GM06990 (cell line): Measurements from ENCODE around the gene ESPNL.
A peak's percentile ranks its signal among the peaks of the same experiment; 100 is the strongest.

ENCODE experiments used
- DNase-seq: peaks from one replicate; pipeline ENCODE4 v3.0.0-alpha.2; 2011; ENCODE audit not compliant: insufficient read length; ENCODE audit errors: extremely low read depth
- H3K27me3 ChIP-seq: replicated peaks from 2 replicates; pipeline ENCODE4 v1.6.0; 2011; ENCODE audit warnings: low read length; ENCODE audit not compliant: control insufficient read depth, insufficient read depth
- H3K36me3 ChIP-seq: 2 replicates; pipeline ENCODE4 v1.5.1; 2011; ENCODE audit warnings: low read length; ENCODE audit not compliant: control insufficient read depth, insufficient read depth
- H3K4me3 ChIP-seq: replicated peaks from 2 replicates; pipeline ENCODE4 v1.5.1; 2011; ENCODE audit warnings: low read depth, mild to moderate bottlenecking, control low read depth, low read length
- TF ChIP-seq, protein P1 (sequence below): IDR thresholded peaks from 2 replicates; pipeline ENCODE4 v1.5.1; 2011; ENCODE audit warnings: low read length, control low read depth, mild to moderate bottlenecking, inconsistent platforms; ENCODE audit not compliant: insufficient read depth, poor library complexity, severe bottlenecking

ESPNL gene

DNA sequence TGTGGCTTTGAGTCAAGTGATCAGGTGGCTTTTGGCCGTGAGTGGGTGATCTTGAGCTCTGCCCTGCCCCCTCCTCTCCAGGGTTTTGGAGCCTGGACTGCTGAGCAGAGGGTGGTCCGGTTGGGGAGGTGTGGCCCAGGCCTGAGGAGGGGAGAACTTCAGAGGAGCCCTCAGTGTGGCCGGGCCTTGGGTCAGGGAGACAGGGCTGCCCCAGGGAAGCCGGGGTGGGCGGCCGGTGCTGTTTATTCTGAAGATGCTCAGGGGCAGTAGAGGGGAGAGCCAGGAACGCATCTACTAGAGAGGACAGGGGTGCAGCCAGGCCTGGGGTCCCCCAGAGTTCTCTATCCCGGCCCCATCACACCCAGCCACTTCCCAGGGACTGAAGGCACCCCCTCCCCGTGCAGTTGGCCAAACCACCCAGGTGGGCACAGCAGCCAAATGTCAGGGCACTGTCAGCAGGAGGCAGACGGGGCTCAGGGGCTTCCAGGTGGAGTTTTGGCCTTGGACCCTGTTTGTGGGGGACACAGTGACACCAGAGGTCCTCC, 59.6 kb downstream of the ESPNL start:
- H3K27me3 ChIP-seq: no peaks in the 10 kb centered on the region
- TF ChIP-seq, protein P1, sequence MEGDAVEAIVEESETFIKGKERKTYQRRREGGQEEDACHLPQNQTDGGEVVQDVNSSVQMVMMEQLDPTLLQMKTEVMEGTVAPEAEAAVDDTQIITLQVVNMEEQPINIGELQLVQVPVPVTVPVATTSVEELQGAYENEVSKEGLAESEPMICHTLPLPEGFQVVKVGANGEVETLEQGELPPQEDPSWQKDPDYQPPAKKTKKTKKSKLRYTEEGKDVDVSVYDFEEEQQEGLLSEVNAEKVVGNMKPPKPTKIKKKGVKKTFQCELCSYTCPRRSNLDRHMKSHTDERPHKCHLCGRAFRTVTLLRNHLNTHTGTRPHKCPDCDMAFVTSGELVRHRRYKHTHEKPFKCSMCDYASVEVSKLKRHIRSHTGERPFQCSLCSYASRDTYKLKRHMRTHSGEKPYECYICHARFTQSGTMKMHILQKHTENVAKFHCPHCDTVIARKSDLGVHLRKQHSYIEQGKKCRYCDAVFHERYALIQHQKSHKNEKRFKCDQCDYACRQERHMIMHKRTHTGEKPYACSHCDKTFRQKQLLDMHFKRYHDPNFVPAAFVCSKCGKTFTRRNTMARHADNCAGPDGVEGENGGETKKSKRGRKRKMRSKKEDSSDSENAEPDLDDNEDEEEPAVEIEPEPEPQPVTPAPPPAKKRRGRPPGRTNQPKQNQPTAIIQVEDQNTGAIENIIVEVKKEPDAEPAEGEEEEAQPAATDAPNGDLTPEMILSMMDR: no peak
- H3K36me3 ChIP-seq: no peaks in the 10 kb centered on the region
- no peak for DNase-seq
- no peak overlapping the region for H3K4me3 ChIP-seq

DNA sequence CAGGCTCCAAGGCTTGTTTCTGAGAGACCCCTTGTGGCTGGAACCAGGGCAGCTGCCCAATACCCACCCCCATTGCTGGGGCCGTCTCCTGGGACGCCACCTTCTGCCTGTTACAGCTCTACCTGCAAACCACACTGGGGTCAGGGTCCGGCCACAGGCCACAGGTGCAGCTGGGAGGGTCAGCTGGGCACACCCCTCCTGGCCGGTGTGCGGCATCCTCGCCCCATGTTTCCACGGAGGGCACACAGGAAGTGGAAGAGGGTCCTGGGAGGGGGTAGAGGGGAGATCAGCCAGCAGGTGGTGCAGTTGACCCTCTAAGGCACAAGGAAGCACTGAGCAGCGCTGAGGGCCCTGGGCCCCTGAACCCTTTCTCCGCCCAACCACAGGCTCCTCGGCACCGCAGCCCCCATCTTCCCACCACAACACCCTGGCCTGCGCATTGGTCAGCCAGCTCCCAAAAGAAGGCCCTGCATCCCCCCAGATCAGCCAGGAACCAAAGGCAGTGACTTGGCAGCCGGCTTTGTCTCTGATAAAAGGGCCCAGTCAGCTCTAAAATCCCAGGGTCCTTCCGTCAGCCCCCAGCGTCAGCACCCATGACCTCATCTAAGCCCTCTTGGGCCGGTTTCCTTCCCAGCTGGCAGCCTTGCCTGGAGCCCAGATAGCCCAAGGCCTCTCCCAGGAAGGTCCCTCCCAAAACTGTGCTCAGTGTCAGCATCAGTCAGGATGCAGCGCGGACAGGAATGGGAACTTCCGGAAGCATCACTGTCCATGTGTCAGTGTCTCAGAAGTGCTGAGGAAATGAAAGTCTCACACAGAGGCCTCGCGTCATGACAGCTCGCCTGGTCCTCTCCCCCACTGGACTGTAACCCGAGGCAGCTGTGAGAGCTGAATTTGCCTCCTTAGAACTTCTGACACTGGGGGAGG, 60.3 kb downstream of the ESPNL start:
- TF ChIP-seq, protein P1: peak; percentile 52
- Histone ChIP-seq H3K4me3 (no peak overlapping the region), H3K27me3 (no peaks in the 10 kb centered on the region)

DNA sequence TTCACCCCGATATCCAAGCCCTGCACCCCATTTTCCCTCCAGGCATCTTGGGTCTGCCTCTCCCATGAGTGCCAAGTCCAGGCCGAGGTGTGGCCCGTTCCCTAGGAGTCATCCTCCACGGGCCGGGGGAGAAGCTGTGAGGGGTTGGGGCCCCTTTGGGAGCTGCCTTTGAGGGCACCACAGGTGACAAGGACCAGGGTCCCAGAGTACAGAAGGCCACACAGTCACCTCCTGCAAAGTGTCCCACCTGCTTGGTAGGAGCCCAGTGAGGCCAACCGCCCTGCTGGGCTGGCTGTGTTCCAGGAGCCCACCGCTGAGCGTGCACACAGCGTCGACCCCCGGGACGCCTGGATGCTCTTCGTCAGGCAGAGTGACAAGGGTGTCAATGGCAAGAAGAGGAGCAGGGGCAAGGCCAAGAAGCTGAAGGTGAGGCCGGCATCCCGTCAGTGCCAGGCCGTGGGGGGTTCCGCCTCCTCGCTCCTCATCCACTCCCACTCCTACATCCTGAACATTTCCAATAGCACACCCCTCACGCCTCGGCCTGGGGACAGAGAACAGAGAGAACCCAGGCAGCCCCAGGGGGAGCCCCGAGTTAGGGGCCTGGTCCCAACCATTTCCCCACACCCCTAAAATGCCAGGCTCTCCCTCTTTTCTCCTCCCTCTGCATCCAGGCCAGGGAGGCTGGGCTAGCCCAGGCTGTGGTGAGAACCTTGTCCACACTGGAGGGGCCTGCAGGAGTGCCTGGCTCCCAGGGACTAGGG, 61.3 kb downstream of the ESPNL start:
- no peak for DNase-seq
- H3K27me3 ChIP-seq: no peaks in the 10 kb centered on the region
- no peak overlapping the region for H3K4me3 ChIP-seq
- TF ChIP-seq, protein P1: no peak
- no peaks in the 10 kb centered on the region; the same call in none of the 2 replicates for H3K36me3 ChIP-seq

More for the DNA sequence above, 60.3 kb downstream of the ESPNL start:
- H3K36me3 ChIP-seq: no peaks in the 10 kb centered on the region; the same call in 1 of the 2 replicates
- DNase-seq: no peak

DNA sequence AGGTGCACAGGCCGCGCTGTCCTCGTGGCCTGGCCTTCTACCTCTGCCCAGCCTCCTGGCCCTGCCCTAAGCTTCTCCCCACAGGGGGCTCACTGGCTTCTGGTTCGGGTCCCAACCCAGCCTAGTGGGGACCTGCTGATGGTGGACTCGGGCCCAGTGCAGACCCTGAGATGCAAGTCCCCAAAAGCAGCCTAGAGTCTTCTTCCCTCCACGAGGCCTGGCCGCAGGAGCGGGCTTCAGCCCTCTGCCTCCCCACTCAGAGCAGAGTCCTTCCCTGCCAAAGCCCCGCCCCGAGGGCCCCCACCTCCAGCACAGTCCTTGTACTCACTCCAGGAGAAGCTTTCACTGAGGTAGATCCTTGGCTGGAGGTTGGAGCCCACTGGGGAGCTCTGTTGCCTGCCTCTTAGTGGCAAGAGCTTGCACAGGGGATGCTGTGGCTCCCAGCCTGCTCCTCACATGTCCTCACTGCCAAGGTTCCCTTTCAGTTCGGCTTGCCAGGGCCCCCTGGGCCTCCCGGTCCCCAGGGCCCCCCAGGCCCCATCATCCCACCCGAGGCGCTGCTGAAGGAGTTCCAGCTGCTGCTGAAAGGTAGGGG, 62.2 kb downstream of the ESPNL start:
- Histone ChIP-seq H3K27me3 (no peaks in the 10 kb centered on the region), H3K4me3 (no peak overlapping the region), H3K36me3 (peaks cover 1% of the 10 kb centered on the region)
- no peak for DNase-seq
- TF ChIP-seq, protein P1: no peak

DNA sequence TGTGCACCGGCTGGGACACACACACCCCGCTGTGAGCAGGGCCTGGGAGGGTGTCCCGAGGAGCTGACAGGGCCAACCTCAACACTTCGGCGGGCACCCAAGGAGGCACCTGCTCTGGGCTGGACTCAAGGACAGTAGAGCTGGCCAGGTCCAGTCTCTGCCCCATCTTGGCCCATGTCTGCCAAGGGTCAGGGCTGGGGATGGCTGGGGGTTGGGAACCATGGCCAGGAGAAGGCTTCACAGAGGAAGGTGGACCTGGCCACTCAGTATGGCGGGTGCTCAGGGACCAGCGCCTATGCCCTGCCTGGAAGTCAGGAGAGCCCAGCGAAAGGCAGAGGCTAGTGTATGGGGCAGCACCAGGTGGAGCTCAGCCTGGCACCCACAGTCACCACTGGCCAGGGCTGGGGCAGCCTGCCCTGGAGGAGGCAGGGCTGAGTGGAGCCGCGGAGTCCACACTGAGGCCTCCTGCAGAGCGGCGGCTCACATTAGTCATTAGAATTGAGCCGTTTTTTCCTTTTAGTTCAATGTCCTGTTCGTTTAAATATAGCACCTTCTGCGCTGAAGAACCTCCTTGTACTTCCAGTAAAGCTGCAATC, 62.8 kb downstream of the ESPNL start:
- no peak for DNase-seq
- Histone ChIP-seq H3K4me3 (no peak overlapping the region), H3K27me3 (no peaks in the 10 kb centered on the region), H3K36me3 (peaks cover 6% of the 10 kb centered on the region)
- TF ChIP-seq, protein P1: no peak
